GM19328 (cell line): Measurements from ENCODE around the gene SEPHS1.
"Not testable (repeated sequence)": the region's sequence is repeated elsewhere in the genome, so short reads cannot be mapped to it uniquely, and the experiment has no call there.

Source experiments
- ATAC-seq: cut with Tn5 transposase; IDR thresholded peaks from one replicate; pipeline ENCODE4 v1.9.1; 2021; ENCODE audit warnings: mild to moderate bottlenecking, moderate library complexity; ENCODE audit not compliant: unreplicated experiment

SEPHS1 gene

DNA sequence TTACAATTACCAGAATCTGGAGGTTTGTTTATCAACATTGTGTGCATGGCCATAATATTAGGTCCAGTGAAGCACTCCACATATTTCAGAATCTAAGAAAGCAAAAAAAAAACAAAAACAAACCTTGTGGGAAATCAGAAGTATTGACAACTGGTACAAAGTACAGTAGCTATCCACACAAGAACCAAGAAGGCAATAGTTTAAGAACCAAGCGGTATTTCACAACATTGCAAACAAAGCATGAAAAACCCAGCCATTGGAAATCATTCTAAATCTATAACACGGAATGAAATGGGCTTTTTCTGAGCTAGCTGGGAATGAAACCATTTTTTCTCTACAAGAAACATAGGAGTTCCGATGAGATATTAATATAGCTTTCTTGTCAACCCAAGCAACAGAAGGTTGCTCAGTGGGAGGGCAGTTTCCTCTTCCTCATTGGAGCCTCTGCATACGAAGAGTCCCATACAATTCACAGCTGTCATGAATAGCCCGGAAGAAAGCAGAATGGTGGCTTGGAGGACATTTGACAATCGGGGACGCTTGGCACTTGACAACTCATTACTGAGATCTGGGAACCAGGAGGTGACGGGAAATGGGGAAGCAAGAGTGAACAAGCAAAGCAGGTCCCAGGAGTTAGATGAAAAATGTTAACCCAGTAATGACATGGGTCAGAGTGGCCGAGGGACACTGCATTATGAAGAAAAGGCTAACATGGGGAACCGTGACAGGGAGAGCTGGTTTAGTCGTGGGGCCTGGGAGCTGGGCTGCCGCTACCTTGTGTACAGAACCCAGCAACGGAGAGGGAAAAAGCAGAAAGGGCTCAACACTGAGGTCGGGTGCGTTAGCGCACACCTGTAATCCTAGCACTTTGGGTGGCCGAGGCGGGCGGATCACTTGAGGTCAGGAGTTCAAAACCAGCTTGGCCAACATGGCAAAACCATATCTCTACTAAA is 56.0 kb downstream of the SEPHS1 start:
- ATAC-seq, result no peak

DNA sequence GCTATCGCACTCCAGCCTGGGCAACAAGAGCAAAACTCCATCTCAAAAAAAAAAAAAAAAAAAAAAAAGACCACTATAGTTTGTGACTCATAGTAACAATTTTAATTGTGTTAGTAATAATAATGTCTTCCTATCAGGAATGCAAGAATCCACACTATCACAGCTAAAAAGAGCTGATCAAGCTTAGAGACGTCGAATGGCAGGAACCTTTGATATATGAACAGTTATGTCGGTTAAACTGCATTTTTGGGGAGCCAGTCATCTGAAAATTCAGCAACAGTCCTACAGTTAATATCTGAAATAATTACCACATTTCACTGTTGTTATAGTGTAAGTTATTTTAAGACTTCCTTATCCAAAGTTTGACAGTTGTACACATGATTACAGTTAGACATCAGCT is 57.0 kb downstream of the SEPHS1 start:
- ATAC-seq, result no peak

DNA sequence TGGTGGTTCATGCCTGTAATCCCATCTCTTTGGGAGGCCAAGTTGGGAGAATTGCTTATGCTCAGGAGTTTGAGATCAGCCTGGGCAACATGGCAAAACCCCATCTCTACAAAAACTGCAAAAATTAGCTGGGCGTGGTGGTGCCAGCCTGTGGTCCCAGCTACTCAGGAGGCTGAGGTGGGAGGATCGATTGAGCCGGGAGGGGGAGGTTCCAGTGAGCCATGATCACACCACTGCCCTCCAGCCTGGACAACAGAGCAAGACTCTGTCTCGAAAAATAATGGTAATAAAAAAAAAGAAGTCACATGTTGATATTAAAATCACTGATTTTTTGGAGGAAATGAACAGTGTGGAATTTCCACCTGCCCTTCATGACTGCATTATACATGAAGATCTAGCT is 64.0 kb downstream of the SEPHS1 start:
- ATAC-seq, result no peak

DNA sequence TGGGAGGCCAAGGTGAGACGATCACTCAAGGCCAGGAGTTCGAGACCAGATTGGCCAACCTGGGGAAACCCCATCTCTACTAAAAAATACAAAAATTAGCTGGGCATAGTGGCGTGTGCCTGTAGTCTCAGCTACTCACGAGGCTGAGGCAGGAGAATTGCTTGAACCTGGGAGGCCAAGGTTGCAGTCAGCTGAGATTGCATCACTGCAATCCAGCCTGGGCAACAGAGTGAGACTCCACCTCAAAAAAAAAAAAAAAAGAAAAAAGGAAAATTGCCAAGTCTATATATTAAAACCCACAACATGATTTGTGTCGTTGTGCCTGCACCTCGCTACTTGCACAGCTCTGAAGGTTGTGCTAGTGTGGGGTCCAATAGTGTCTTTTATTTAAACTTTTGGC is 65.7 kb downstream of the SEPHS1 start:
- ATAC-seq, result not testable (repeated sequence)

DNA sequence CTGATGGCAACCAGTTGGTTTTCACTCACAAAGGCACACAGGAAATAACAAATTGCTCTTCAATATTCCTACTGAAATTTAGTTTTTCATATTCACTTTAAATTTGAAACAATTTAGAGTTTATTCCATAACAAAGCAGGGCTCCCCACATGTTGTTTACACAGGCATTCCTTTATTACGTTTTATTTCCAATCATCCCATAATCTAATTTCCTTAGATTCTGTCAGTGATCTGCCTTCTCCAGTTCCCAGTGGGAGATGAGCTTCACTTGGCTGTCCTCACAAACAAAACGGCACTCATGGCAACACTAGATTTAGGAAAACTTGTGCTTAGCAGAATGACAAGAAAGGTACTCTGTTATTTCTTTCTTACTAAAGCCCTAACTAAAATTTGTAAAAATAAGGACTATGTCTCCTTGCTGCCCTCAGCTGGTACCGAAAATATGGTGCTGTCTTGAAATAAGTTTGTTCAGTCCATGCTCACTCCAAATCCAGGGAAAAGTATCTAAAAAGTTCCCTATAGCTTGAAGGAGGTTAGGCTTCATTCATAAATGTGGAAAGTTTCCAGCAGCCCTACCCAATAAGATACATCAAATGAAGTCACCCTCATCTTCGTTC is 71.2 kb downstream of the SEPHS1 start:
- no peak for ATAC-seq

DNA sequence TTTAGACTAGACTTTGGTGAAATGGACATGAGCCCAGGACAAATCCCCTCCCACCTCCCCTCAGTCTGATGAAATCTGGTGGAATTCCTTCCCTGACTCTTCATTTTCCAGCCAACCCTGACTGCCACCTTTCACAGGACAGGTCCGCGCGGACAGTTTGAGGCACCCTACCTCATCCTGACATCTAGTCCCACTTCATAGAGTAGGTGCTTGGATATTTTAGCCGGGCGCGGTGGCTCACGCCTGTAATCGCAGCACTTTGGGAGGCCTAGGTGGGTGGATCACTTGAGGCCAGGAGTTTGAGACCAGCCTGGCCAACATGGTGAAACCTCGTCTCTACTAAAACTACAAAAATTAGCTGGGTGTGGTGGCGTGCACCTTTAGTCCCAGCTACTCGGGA is 71.9 kb downstream of the SEPHS1 start:
- not testable (repeated sequence) for ATAC-seq

DNA sequence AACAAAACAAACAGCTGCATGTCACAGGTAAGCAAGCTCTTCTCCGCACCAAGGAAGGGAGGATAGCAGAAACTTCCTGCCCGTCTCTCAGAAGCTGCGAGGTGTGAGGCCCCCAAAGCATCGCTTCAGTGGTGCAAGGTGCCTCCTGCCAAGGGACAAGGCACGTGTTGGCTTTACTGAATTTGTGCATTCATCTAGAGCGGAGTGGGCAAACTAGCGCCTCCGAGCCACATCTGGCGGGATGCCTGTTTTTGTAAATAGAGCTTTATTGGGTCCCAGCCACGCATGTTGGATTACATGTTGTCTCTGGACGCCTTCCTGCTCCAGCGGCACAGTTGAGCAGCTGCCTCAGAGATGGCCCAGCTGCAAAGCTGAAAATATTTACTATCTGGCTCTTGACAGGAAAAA is 75.9 kb downstream of the SEPHS1 start:
- no peak for ATAC-seq

DNA sequence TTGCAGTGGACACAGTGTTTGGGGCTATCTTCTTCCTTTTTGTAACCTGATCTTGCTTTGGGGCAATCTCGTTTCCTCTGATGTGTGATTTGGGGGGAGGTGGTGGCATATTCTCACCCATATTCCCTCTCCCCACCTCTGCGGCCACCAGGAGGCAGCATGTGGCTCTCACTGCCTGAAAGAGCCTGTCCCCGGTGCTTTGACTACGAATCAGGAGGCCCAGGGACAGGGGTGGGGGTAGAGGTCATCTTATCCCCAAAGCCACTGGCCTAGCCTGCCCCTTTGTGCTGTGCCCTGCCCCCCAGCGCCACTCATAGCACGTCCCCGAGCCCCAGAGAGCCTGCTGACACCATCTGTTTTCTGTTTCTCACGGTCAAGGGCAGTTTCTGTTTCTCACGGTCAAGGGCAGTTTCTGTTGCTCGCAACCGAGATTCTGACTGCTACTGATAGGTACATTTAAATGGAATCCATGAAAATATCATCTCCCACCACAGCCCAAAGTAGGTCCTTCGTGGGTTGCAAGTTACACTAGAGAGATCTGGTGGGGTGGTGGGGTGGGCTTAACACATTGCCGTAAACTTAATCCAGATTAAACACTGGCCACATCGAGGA is 76.4 kb downstream of the SEPHS1 start:
- no peak for ATAC-seq

DNA sequence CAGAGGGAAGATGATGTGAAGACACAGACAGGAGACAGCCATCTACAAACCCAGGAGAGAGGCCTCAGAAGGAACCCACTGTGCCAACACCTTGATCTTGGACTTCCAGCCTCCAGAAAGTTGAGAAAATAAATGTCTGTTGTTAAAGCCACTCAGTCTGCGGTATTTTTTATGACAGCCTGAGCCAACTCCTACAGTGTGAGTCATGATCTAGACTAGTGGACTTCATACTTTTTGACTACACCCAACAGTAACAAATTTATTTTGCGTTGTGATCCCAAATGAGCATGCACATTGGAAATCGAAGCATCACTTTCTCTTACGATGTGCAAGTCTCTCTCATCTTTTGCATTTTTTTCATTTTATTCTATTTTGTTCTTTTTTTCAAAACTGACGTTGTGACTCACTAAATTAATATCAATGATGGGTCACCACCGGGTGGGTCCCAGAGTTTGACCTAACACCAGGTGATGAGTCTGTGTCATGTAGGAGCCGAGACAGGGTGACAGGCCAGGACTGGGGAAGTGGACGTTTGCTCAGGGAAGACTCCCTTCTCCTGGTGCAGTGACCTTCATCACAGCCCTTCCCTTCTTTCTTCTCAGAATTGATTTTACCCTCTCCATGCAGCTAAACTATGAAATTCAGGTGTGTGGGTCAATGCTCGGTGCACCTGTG is 77.1 kb downstream of the SEPHS1 start:
- no peak for ATAC-seq

DNA sequence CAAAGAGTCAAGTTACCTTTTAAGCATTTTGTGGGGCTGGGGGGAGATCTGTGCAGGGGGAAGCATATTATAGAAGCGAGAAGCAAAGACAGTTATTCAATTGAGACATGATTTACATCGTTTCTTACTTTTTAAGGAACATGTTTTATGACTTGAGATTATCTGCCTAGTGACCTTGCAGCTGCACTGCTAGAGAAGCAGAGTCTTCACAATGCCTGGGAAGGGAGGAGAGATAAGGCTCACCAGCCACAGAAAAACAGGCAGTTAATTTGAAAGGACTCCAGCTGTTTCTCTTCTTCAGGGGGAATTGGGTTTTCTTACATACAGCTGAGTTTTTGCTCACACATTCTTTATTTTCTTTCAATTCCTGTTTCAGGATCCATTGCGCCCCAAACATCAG is 79.3 kb downstream of the SEPHS1 start:
- ATAC-seq, result no peak

DNA sequence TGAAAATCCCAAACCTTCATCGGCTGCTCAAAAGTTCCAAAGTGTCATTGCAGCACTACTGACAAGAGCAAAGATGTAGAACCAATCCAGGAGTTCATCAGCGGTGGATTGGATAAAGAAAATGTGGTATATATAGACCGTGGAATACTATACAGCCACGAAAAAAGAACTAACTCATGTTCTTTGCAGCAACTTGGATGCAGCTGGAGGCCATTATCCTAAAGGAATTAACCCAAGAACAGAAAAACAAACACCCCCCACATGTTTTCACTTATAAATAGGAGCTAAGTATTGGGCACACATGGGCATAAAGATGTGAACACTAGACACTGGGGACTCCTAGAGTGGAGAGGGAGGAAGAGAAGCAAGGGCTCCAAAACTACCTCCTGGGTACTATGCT is 79.8 kb downstream of the SEPHS1 start:
- ATAC-seq, result no peak
